DMS 273 treated with DMSO at 0.1 percent for 48 hours (cell line): ENCODE measurements around the gene ABHD12B.
"Not testable (repeated sequence)": the region's sequence is repeated elsewhere in the genome, so short reads cannot be mapped to it uniquely, and the experiment has no call there.

Source experiments
- DNase-seq: peaks from one replicate; lab custom pipeline; 2025; lab: John Stamatoyannopoulos, UW

Gene ABHD12B

GRCh38 chr14:50897005-50897404, 25.2 kb downstream of the ABHD12B start:
- not testable (repeated sequence) for DNase-seq

DNA sequence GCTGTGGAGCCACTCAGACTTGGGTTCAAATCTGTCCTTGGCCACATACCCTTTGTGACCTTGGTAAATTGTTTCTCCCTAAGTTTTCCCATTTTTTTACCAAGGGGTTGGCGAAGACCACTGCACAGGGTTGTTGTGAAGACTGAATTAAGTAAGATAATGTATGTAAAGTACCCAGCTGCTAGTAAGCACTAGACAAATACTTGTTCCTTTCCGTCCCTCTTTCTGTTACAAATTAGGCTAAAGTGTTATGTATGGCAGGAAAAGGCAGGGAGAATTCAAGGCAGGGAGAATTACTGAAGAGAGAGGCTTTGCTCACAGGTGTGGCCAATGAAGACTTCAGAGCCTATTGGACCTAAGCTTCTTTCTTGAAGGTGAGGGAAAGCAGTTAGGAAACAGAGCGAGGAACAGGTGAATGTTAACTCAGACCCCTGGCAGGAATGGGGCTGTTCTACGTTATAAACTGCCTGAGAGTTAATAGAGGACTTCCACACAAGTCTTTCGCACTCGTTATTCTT, 25.9 kb downstream of the ABHD12B start:
- DNase-seq, result no peak

- no peak for DNase-seq
These were observed 29.5 kb downstream of the ABHD12B start for GRCh38 chr14:50901361-50901760.

- DNase-seq, result no peak
These were observed 32.9 kb downstream of the ABHD12B start for GRCh38 chr14:50904719-50905118.

- DNase-seq, result no peak
These were observed 34.6 kb downstream of the ABHD12B start for GRCh38 chr14:50906326-50907065.

DNA sequence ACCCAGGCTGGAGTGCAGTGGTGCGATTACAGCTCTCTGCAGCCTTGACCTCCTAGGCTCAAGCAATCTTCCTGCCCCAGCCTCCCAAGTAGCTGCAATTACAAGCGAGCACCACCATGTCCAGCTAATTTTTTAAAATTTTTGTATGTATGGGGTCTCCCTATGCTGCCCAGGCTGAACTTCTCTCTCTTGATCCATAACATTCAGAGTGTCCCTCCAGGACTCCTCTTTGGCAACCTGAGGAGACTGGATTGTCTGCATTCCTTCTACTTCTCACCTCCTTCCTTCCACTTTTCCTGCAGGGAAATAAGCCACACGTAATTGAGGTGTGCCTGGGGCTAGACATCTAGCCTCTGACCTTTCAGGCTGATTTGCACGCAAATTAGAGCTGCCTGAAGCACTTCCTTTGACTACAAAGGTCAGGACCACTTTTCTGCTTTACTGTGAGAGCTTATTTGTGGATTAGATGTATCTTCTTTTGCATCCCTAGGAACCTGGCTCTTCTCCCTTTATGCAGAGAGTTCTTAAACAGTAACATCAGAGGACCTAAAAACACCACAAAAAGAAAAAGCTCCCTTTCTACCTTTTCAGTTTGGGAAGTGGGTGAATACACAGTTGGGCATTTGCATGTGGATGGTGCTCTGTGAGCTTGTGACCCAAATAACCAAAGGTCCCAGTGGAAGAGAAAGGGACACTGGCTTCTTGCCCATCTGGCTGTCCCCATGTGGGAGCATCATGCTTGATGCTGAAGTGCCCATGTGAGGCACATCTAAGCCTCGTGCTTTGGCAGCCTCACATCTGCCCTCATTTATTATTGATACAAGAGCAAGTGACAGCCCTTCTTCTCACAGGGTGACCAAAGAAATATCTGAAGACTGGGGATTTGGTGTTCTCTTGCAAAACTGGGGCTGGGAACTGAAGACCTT, 38.9 kb downstream of the ABHD12B start:
- DNase-seq, result no peak

GRCh38 chr14:50917449-50917848, 45.6 kb downstream of the ABHD12B start:
- DNase-seq, result no peak

DNA sequence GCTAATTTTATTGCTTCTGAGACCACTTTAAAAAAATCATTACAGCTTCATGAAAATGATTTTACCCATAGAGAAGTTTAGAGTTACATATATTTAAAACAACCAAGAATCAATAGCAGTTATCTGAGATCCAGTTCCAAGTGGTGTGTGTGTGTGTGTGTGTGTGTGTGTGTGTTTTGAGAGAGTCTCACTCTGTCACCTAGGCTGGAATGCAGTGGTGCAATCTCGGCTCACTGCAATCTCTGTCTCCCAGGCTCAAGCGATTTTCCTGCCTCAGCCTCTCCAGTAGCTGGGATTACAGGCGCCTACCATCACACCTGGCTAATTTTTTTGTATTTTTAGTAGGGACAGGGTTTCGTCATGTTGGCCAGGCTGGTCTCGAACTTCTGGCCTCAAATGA, 47.7 kb downstream of the ABHD12B start:
- not testable (repeated sequence) for DNase-seq

DNA sequence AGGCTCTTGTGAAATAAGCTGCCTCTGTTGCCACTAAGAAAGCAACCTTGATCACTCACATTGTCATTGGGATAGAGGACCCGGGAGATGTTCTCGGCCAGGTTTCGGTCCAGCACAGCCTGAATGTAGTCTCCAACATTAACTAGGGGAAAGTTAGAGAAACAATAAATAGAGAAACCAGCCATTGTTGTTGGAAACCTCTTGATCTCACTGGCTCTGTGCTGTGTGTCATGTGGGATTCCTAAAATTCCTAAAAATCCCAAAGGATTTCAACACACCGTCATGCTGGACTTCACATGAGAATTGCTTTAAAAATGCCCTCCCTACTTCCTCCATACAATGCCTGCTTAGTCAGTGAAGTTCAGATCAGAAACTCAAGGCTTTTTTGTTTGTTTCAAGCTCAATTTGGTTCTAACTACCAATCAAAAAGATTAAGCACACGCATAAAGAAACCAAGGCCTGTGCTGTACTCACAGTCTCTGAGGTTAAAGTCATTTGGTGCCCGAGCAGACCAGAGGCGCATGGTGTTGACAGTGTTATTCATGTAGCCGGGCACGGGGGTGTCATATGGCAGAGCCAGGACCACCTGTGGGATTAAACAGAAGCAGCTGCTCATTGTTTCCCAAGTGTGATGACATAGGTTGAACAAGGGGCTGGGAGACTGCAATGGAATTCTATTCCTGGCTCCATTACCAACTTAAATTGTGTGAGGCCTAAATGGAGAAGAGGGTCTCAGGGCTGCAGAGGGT, 48.8 kb downstream of the ABHD12B start:
- no peak for DNase-seq

GRCh38 chr14:50922803-50923202, 51.0 kb downstream of the ABHD12B start:
- no peak for DNase-seq

GRCh38 chr14:50924236-50924635, 52.4 kb downstream of the ABHD12B start:
- no peak for DNase-seq

DNA sequence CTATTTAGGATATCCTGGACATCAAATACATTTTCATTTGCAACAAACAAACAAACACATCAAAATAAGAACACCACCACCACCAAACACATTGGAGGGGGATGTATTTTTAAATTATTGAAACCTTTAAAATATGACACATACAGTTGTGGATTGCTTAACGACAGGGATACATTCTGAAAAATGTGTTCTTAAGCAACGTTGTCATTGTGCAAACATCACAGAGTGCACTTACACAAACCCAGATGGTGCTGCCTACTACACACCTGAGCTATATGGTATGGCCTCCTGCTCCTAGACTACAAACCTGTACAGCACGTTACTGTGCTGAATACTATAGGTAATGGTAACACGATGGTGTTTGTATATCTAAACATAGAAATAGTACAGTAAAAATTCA, 53.0 kb downstream of the ABHD12B start:
- no peak for DNase-seq

GRCh38 chr14:50926851-50927386, 55.1 kb downstream of the ABHD12B start:
- no peak for DNase-seq

DNA sequence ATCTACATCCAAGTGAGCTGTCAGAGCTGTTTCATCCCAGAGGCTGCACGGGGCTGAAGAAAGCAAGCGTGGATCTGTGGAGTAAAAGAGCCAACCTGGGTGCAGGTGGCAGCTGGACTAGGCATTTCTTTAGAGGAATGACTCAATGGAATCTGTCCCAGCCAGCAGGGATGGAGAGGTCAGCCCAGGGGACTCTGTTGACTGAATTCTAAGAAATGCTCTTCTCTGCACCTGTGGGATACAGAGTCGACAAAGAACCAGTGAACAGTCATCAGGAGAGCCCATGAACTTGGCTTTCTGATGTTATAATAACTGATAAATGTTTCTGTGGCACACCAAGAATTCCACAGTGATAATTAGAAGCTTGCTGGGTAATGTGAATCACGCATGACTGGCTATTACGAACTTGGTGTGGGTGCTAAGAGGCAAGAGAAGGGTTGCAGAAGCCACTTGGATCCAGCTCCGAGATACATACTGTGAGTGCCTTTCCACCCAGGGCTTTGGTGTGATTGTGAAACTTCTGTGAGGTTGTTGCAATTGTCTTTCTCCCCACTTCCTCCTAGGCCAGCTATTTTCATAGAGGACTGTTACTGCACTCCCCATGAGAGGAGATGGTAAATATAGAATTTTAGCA, 56.3 kb downstream of the ABHD12B start:
- no peak for DNase-seq

GRCh38 chr14:50929506-50929905, 57.7 kb downstream of the ABHD12B start:
- no peak for DNase-seq

DNA sequence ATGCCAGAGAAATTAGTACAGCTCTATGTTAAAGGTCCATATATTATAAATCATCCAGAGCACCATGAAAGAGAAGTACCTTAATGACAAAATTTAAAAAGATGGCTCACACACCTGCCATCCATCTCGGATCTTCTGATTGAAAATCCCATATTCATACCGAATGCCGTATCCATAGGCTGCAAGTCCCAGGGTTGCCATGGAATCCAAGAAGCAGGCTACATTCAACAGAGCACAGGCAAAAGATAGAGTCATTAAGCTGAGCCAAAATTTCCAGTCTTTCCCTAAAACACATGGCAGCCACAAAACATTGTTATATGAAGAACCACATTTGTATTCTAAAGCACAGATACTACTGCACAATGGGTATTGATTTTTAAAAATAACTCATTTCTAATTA, 59.7 kb downstream of the ABHD12B start:
- no peak for DNase-seq

- no peak for DNase-seq
These were observed 60.3 kb downstream of the ABHD12B start for GRCh38 chr14:50932156-50932555.

- no peak for DNase-seq
These were observed 61.0 kb downstream of the ABHD12B start for GRCh38 chr14:50932592-50933495.

GRCh38 chr14:50935126-50936015, 63.5 kb downstream of the ABHD12B start:
- no peak for DNase-seq

- no peak for DNase-seq
These were observed 64.1 kb downstream of the ABHD12B start for GRCh38 chr14:50936016-50936340.
